Measurements from ENCODE around the gene CBLL1.

GRCh38 chr7:107785926-107786325, 42.0 kb downstream of the CBLL1 start:
- no peak for TF ChIP-seq POLR2A (IDR thresholded peaks at IDR 0.05)
- no peak for TF ChIP-seq CTCF (IDR thresholded peaks at IDR 0.05)

All from testis (tissue), 2 donors.